Hepatocyte (in vitro differentiated cells): ENCODE measurements around the gene SCML1. TPM values are rescaled to one million over a fixed set of nuclear protein-coding genes. Genes with fewer than 3 reads are reported as not detected.

Experiments used
- DNase-seq: peaks from one replicate; pipeline ENCODE4 v3.0.0-alpha.2; 2016; ENCODE audit warnings: low spot score
- H2AFZ ChIP-seq: fragments of 200-600 bp; sonication (generic); 2 replicates; pipeline ENCODE4 v1.6.0; 2016; ENCODE audit warnings: antibody characterized with exemption, mild to moderate bottlenecking
- H3K27ac ChIP-seq: fragments of 200-600 bp; sonication (generic); 2 replicates; pipeline ENCODE4 v1.5.1; 2016; ENCODE audit warnings: mild to moderate bottlenecking
- H3K27me3 ChIP-seq: fragments of 200-600 bp; sonication (generic); 2 replicates; pipeline ENCODE4 v1.6.1; 2016
- H3K36me3 ChIP-seq: fragments of 200-600 bp; sonication (generic); replicated peaks from 2 replicates; pipeline ENCODE4 v1.5.1; 2016; ENCODE audit warnings: low read depth; ENCODE audit not compliant: insufficient read depth
- H3K4me1 ChIP-seq: fragments of 200-600 bp; sonication (generic); 2 replicates; pipeline ENCODE4 v1.5.1; 2016; ENCODE audit warnings: mild to moderate bottlenecking, moderate library complexity; ENCODE audit not compliant: insufficient read depth
- H3K4me2 ChIP-seq: fragments of 200-600 bp; sonication (generic); 2 replicates; pipeline ENCODE4 v1.6.0; 2016
- H3K4me3 ChIP-seq: fragments of 200-600 bp; sonication (generic); 2 replicates; pipeline ENCODE4 v1.5.1; 2016; ENCODE audit warnings: mild to moderate bottlenecking
- H3K79me2 ChIP-seq: fragments of 200-600 bp; sonication (generic); 2 replicates; pipeline ENCODE4 v1.6.0; 2017; ENCODE audit warnings: mild to moderate bottlenecking
- H3K9me2 ChIP-seq: fragments of 200-600 bp; sonication (generic); replicated peaks from 2 replicates; pipeline ENCODE4 v1.6.0; 2017; ENCODE audit warnings: mild to moderate bottlenecking; ENCODE audit not compliant: insufficient read depth
- H3K9me3 ChIP-seq: fragments of 200-600 bp; sonication (generic); 2 replicates; pipeline ENCODE4 v1.5.1; 2016; ENCODE audit warnings: low read depth, mild to moderate bottlenecking
- H4K20me1 ChIP-seq: fragments of 200-600 bp; sonication (generic); 2 replicates; pipeline ENCODE4 v1.6.0; 2016; ENCODE audit warnings: mild to moderate bottlenecking; ENCODE audit not compliant: insufficient read depth, poor library complexity, severe bottlenecking
- EZH2 ChIP-seq: fragments of 200-600 bp; sonication (generic); IDR thresholded peaks from 2 replicates; pipeline ENCODE4 v1.6.1; 2016; ENCODE audit warnings: antibody characterized with exemption, mild to moderate bottlenecking, borderline replicate concordance
- EZH2phosphoT487 ChIP-seq: fragments of 200-600 bp; sonication (generic); IDR thresholded peaks from one replicate; pipeline ENCODE4 v1.6.1; 2018; ENCODE audit warnings: antibody characterized with exemption, mild to moderate bottlenecking, low read depth, moderate library complexity; ENCODE audit not compliant: unreplicated experiment, severe bottlenecking
- WGBS: methylation state at CpG from one replicate; pipeline ENCODE4 v1.1.6; 2016; ENCODE audit warnings: low lambda C conversion rate; ENCODE audit errors: missing lambda C conversion rate; 5-methylcytosine and 5-hydroxymethylcytosine counted together
- polyA plus RNA-seq: library from polyadenylated mRNA; unstranded; fragments of >200 nt; fragmentation: Nextera tagmentation; extraction: Ambion mirVana; gene quantifications from 2 replicates; pipeline ENCODE4 v1.2.1, GENCODE V29; 2016
- total RNA-seq: library from RNA; depleted of rRNA; stranded (reverse); fragments of >200 nt; gene quantifications from 2 replicates; pipeline ENCODE4 v1.2.3, GENCODE V29; 2014
- TF ChIP-seq, protein P1 (sequence below): fragments of 200-600 bp; sonication (generic); IDR thresholded peaks from 2 replicates; pipeline ENCODE4 v1.5.1; 2016; ENCODE audit warnings: antibody characterized with exemption, mild to moderate bottlenecking; ENCODE audit not compliant: poor library complexity

Gene SCML1
- total and polyA plus RNA-seq, 2 experiments from 2014 or later, result 17.0 to 23.7 TPM

DNA sequence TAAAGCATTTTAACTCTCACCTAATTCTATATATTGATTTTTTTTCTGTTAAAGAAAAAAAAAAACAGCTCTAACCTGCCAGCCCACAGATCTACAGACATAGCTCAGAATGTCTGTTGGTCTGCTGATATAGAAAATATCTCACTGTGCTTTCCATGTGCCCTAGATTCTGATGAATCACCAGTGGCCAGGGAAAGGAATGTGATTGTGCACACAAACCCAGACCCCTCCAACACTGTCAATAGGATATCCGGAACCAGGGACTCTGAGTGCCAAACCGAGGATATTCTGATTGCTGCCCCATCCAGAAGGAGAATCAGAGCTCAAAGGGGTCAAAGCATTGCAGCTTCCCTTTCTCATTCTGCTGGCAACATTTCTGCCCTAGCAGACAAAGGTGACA is 12.1 kb upstream of the SCML1 start:
- Histone ChIP-seq H3K9me2 (no peaks in the 10 kb centered on the region), H4K20me1 (no peaks in the 10 kb centered on the region), H3K4me3 (no peak overlapping the region), H3K79me2 (no peaks in the 10 kb centered on the region), H2AFZ (no peak overlapping the region), H3K9me3 (no peaks in the 10 kb centered on the region), H3K4me2 (no peak overlapping the region), H3K4me1 (no peaks in the 10 kb centered on the region), H3K36me3 (no peaks in the 10 kb centered on the region), H3K27ac (no peak overlapping the region), H3K27me3 (no peaks in the 10 kb centered on the region)
- 66% methylated on average over 2 of the region's 2 CpGs for WGBS
- no peak for DNase-seq
- TF ChIP-seq, protein P1, sequence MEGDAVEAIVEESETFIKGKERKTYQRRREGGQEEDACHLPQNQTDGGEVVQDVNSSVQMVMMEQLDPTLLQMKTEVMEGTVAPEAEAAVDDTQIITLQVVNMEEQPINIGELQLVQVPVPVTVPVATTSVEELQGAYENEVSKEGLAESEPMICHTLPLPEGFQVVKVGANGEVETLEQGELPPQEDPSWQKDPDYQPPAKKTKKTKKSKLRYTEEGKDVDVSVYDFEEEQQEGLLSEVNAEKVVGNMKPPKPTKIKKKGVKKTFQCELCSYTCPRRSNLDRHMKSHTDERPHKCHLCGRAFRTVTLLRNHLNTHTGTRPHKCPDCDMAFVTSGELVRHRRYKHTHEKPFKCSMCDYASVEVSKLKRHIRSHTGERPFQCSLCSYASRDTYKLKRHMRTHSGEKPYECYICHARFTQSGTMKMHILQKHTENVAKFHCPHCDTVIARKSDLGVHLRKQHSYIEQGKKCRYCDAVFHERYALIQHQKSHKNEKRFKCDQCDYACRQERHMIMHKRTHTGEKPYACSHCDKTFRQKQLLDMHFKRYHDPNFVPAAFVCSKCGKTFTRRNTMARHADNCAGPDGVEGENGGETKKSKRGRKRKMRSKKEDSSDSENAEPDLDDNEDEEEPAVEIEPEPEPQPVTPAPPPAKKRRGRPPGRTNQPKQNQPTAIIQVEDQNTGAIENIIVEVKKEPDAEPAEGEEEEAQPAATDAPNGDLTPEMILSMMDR, result no peak
- no peak for TF ChIP-seq EZH2phosphoT487
- TF ChIP-seq EZH2, result no peak

DNA sequence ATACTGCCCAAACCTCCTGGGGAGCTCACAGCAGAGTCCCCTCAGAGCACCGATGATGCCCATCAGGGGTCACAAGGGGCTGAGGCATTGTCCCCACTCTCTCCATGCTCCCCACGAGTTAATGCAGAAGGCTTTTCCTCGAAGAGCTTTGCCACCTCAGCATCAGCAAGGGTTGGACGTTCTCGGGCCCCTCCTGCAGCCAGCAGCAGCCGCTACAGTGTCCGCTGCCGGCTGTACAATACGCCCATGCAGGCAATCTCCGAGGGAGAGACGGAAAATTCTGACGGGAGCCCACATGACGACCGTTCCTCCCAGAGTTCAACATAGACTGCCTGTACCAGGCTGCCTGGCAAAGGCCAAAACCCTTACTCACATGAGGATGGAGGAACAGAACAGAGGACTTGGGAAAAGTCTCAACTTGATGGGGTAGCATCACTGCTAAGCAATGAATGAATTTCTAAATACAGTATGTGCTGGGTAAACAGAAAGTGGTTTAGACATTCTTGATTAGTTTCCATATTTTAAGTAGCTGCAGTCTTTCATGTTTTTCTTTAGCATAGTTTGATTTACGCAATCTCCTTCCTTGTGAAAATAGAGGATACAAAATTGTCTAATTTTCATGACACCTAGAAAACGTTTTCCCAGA is 5.0 kb upstream of the SCML1 start:
- no peaks in the 10 kb centered on the region for H3K9me3 ChIP-seq
- DNase-seq, result no peak

GRCh38 chrX:17735406-17735805 is 1.9 kb upstream of the SCML1 start:
- no peak for DNase-seq
- H3K4me1 ChIP-seq, result no peaks in the 10 kb centered on the region
- no peaks in the 10 kb centered on the region for H3K9me3 ChIP-seq
- no peaks in the 10 kb centered on the region for H3K9me2 ChIP-seq
- 43% methylated on average over 5 of the region's 5 CpGs for WGBS
- H2AFZ ChIP-seq, result no peak overlapping the region
- peak overlapping the region; percentile 57 for H3K4me2 ChIP-seq
- peaks cover 15% of the 10 kb centered on the region for H3K79me2 ChIP-seq
- no peaks in the 10 kb centered on the region for H3K36me3 ChIP-seq
- TF ChIP-seq EZH2 (no peak), EZH2phosphoT487 (no peak)
- TF ChIP-seq, protein P1, result no peak
- no peaks in the 10 kb centered on the region for H3K27me3 ChIP-seq
- H4K20me1 ChIP-seq, result no peaks in the 10 kb centered on the region
- no peak overlapping the region for H3K4me3 ChIP-seq
- H3K27ac ChIP-seq, result peak overlapping the region; percentile 87

More for the DNA sequence above, 5.0 kb upstream of the SCML1 start:
- Histone ChIP-seq H2AFZ (no peak overlapping the region), H4K20me1 (no peaks in the 10 kb centered on the region), H3K27me3 (no peaks in the 10 kb centered on the region), H3K27ac (no peak overlapping the region), H3K4me1 (no peaks in the 10 kb centered on the region), H3K9me2 (no peaks in the 10 kb centered on the region), H3K79me2 (no peaks in the 10 kb centered on the region), H3K4me3 (no peak overlapping the region), H3K4me2 (no peak overlapping the region), H3K36me3 (no peaks in the 10 kb centered on the region)
- TF ChIP-seq, protein P1, result no peak
- TF ChIP-seq EZH2 (no peak), EZH2phosphoT487 (no peak)
- 84% methylated on average over 16 of the region's 16 CpGs for WGBS
